ENCODE data around the gene C1GALT1.

Gene C1GALT1

GRCh38 chr7:7237201-7237977 lies 55.0 kb downstream of the C1GALT1 start:
- H3K36me3 ChIP-seq (ENCODE audit: control insufficient read depth in 2 of 2, insufficient read depth in 1 of 2, low read length in 2 of 2), result peaks cover 0 to 4% of the 10 kb centered on the region in 2 experiments; a peak in 1 of 3 replicates
- H3K9me3 ChIP-seq (ENCODE audit: control insufficient read depth, insufficient read depth, low read depth, low read length), result no peaks in the 10 kb centered on the region
- POLR2A ChIA-PET, result no interaction called here
- no peak overlapping the region for H3K27ac ChIP-seq (ENCODE audit: extremely low read depth, low read depth, low read length)
- 0 out of 2 replicates have a peak, but pooled peaks have one; percentile 22 for TF ChIP-seq PRDM6 (tag by site-specific recombination; IDR thresholded peaks at IDR 0.05)
- no peak for TF ChIP-seq BCL6B (tag by site-specific recombination; IDR thresholded peaks at IDR 0.05)
- TF ChIP-seq ZSCAN18 (tag by site-specific recombination; IDR thresholded peaks at IDR 0.05), result no peak
- TF ChIP-seq, protein P1, sequence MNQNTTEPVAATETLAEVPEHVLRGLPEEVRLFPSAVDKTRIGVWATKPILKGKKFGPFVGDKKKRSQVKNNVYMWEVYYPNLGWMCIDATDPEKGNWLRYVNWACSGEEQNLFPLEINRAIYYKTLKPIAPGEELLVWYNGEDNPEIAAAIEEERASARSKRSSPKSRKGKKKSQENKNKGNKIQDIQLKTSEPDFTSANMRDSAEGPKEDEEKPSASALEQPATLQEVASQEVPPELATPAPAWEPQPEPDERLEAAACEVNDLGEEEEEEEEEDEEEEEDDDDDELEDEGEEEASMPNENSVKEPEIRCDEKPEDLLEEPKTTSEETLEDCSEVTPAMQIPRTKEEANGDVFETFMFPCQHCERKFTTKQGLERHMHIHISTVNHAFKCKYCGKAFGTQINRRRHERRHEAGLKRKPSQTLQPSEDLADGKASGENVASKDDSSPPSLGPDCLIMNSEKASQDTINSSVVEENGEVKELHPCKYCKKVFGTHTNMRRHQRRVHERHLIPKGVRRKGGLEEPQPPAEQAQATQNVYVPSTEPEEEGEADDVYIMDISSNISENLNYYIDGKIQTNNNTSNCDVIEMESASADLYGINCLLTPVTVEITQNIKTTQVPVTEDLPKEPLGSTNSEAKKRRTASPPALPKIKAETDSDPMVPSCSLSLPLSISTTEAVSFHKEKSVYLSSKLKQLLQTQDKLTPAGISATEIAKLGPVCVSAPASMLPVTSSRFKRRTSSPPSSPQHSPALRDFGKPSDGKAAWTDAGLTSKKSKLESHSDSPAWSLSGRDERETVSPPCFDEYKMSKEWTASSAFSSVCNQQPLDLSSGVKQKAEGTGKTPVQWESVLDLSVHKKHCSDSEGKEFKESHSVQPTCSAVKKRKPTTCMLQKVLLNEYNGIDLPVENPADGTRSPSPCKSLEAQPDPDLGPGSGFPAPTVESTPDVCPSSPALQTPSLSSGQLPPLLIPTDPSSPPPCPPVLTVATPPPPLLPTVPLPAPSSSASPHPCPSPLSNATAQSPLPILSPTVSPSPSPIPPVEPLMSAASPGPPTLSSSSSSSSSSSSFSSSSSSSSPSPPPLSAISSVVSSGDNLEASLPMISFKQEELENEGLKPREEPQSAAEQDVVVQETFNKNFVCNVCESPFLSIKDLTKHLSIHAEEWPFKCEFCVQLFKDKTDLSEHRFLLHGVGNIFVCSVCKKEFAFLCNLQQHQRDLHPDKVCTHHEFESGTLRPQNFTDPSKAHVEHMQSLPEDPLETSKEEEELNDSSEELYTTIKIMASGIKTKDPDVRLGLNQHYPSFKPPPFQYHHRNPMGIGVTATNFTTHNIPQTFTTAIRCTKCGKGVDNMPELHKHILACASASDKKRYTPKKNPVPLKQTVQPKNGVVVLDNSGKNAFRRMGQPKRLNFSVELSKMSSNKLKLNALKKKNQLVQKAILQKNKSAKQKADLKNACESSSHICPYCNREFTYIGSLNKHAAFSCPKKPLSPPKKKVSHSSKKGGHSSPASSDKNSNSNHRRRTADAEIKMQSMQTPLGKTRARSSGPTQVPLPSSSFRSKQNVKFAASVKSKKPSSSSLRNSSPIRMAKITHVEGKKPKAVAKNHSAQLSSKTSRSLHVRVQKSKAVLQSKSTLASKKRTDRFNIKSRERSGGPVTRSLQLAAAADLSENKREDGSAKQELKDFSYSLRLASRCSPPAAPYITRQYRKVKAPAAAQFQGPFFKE (tag by site-specific recombination; IDR thresholded peaks at IDR 0.05; ENCODE audit: borderline replicate concordance), result no peak
- TF ChIP-seq ZNF510 (tag by site-specific recombination; IDR thresholded peaks at IDR 0.05; ENCODE audit: insufficient replicate concordance), result no peak
- TF ChIP-seq, protein P2, sequence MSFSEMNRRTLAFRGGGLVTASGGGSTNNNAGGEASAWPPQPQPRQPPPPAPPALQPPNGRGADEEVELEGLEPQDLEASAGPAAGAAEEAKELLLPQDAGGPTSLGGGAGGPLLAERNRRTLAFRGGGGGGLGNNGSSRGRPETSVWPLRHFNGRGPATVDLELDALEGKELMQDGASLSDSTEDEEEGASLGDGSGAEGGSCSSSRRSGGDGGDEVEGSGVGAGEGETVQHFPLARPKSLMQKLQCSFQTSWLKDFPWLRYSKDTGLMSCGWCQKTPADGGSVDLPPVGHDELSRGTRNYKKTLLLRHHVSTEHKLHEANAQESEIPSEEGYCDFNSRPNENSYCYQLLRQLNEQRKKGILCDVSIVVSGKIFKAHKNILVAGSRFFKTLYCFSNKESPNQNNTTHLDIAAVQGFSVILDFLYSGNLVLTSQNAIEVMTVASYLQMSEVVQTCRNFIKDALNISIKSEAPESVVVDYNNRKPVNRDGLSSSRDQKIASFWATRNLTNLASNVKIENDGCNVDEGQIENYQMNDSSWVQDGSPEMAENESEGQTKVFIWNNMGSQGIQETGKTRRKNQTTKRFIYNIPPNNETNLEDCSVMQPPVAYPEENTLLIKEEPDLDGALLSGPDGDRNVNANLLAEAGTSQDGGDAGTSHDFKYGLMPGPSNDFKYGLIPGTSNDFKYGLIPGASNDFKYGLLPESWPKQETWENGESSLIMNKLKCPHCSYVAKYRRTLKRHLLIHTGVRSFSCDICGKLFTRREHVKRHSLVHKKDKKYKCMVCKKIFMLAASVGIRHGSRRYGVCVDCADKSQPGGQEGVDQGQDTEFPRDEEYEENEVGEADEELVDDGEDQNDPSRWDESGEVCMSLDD (tag by site-specific recombination; IDR thresholded peaks at IDR 0.05), result no peak
- TF ChIP-seq ZNF302 (tag by site-specific recombination; IDR thresholded peaks at IDR 0.05; ENCODE audit: low read depth), result no peak
- TF ChIP-seq ZNF132 (tag by site-specific recombination; IDR thresholded peaks at IDR 0.05; ENCODE audit: borderline replicate concordance), result no peak
- TF ChIP-seq ZSCAN4 (tag by site-specific recombination; IDR thresholded peaks at IDR 0.05), result no peak
- peaks cover 2% of the 10 kb centered on the region; the same call in 1 of the 2 replicates for H3K4me1 ChIP-seq (ENCODE audit: control insufficient read depth, insufficient read depth, low read length)
- no peak overlapping the region for H3K4me3 ChIP-seq (ENCODE audit: low read depth, low read length)
- CTCF ChIA-PET, result interaction anchor here (0.5 kb wide), 1 partner anchor 73 kb away, joined by 3 read pairs; no protein-coding TSS in a partner anchor

All from HEK293 (cell line).